ENCODE measurements around the gene WDR55. TPM values are rescaled to one million over a fixed set of nuclear protein-coding genes. Genes with fewer than 3 reads are reported as not detected.

The WDR55 gene
- total and polyA plus RNA-seq, 2 of the 13 experiments (the other 11 are each of a cell fraction or from before 2014, with no cell fraction given), result 17.7 to 18.2 TPM

DNA sequence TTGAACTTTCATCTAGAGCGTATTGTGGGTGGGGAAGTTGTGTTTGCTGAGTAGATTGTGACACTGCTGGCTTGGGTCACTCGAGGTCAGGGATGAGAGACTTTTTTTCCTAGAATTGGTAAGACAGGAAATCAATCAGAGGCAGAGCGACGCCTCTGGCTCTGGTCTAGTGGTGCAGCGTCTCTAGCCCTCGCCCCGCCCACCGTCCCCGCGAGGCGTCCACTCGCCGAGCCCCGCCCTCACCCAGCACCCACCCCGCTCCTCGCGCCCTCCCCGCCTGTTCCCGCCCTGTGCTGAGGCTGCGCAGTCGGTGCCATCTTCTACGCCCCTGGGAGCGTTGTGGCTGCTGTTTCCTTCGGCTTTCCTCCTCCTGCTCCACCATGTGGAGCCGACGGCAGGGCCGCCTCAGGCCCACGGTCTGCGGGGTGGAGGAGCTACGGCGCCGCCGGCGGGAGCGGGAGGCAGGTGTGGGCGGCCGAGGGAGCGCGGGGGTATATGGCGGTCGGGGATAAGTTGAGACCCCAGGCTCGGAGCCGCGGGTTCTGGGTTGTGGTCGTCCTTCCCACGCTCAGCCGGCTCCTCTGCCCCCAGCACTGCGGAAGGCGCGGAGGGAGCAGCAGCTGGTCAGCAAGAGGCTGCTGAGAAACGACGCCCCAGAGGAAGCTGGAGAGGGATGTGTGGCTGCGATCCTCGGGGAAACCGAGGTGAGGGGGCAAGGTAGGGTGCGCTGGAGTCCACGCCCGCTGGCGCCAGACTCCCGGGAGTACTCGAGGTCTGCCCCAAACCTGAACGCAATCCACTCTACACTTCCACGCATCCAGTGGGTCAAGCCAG lies 25.3 kb upstream of the WDR55 start, which contains the start of gene TMCO6 (continued):
- TF ChIP-seq ZFP37 (CRISPR knock-in tag; IDR thresholded peaks at IDR 0.05; ENCODE audit: borderline replicate concordance) (no peak; the same call in 1 of the 2 replicates), POGZ (CRISPR knock-in tag; IDR thresholded peaks at IDR 0.05) (peak; percentile 16; the same call in 1 of the 2 replicates), CREM (IDR thresholded peaks at IDR 0.05) (peak; percentile 70; the same call in 1 of the 2 replicates), CREM (CRISPR knock-in tag; IDR thresholded peaks at IDR 0.05) (no peak), ZSCAN31 (CRISPR knock-in tag; IDR thresholded peaks at IDR 0.05; ENCODE audit: low read depth) (peak; percentile 82; the same call in 1 of the 2 replicates), ZFY (CRISPR knock-in tag; IDR thresholded peaks at IDR 0.05) (peak; percentile 58; the same call in 1 of the 2 replicates), MED8 (CRISPR knock-in tag; IDR thresholded peaks at IDR 0.05; ENCODE audit: insufficient replicate concordance) (no peak), ZNF431 (CRISPR knock-in tag; IDR thresholded peaks at IDR 0.05; ENCODE audit: borderline replicate concordance, low read depth) (peak; percentile 75; the same call in 1 of the 2 replicates), ZNF883 (CRISPR knock-in tag; IDR thresholded peaks at IDR 0.05; ENCODE audit: not compliant biosample characterization) (peak; percentile 78), TCF7L2 (IDR thresholded peaks at IDR 0.05; ENCODE audit: low read depth, low read length) (no peak), ATF7 (IDR thresholded peaks at IDR 0.05) (no peak), ATF7 (CRISPR knock-in tag; IDR thresholded peaks at IDR 0.05) (0 out of 2 replicates have a peak, but pooled peaks have one; percentile 36), ZNF101 (CRISPR knock-in tag; IDR thresholded peaks at IDR 0.05; ENCODE audit: borderline replicate concordance, low read depth) (peak; percentile 88; the same call in 1 of the 2 replicates), GPN1 (CRISPR knock-in tag; IDR thresholded peaks at IDR 0.05; ENCODE audit: borderline replicate concordance) (peak; percentile 76; the same call in 1 of the 2 replicates), ZNF629 (CRISPR knock-in tag; conservative IDR thresholded peaks at IDR 0.05) (peak; percentile 2; the same call in 1 of the 2 replicates)
- TF ChIP-seq, protein P1, sequence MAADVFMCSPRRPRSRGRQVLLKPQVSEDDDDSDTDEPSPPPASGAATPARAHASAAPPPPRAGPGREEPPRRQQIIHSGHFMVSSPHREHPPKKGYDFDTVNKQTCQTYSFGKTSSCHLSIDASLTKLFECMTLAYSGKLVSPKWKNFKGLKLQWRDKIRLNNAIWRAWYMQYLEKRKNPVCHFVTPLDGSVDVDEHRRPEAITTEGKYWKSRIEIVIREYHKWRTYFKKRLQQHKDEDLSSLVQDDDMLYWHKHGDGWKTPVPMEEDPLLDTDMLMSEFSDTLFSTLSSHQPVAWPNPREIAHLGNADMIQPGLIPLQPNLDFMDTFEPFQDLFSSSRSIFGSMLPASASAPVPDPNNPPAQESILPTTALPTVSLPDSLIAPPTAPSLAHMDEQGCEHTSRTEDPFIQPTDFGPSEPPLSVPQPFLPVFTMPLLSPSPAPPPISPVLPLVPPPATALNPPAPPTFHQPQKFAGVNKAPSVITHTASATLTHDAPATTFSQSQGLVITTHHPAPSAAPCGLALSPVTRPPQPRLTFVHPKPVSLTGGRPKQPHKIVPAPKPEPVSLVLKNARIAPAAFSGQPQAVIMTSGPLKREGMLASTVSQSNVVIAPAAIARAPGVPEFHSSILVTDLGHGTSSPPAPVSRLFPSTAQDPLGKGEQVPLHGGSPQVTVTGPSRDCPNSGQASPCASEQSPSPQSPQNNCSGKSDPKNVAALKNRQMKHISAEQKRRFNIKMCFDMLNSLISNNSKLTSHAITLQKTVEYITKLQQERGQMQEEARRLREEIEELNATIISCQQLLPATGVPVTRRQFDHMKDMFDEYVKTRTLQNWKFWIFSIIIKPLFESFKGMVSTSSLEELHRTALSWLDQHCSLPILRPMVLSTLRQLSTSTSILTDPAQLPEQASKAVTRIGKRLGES (CRISPR knock-in tag; IDR thresholded peaks at IDR 0.05; ENCODE audit: borderline replicate concordance), result no peak; the same call in 1 of the 2 replicates
- TF ChIP-seq, protein P2, sequence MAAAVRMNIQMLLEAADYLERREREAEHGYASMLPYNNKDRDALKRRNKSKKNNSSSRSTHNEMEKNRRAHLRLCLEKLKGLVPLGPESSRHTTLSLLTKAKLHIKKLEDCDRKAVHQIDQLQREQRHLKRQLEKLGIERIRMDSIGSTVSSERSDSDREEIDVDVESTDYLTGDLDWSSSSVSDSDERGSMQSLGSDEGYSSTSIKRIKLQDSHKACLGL (CRISPR knock-in tag; IDR thresholded peaks at IDR 0.05), result peak; percentile 91
- TF ChIP-seq, protein P3, sequence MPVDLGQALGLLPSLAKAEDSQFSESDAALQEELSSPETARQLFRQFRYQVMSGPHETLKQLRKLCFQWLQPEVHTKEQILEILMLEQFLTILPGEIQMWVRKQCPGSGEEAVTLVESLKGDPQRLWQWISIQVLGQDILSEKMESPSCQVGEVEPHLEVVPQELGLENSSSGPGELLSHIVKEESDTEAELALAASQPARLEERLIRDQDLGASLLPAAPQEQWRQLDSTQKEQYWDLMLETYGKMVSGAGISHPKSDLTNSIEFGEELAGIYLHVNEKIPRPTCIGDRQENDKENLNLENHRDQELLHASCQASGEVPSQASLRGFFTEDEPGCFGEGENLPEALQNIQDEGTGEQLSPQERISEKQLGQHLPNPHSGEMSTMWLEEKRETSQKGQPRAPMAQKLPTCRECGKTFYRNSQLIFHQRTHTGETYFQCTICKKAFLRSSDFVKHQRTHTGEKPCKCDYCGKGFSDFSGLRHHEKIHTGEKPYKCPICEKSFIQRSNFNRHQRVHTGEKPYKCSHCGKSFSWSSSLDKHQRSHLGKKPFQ (CRISPR knock-in tag; IDR thresholded peaks at IDR 0.05; ENCODE audit: insufficient replicate concordance), result peak; percentile 82
- TF ChIP-seq, protein P4, sequence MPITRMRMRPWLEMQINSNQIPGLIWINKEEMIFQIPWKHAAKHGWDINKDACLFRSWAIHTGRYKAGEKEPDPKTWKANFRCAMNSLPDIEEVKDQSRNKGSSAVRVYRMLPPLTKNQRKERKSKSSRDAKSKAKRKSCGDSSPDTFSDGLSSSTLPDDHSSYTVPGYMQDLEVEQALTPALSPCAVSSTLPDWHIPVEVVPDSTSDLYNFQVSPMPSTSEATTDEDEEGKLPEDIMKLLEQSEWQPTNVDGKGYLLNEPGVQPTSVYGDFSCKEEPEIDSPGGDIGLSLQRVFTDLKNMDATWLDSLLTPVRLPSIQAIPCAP (CRISPR knock-in tag; IDR thresholded peaks at IDR 0.05; ENCODE audit: low read depth), result 0 out of 2 replicates have a peak, but pooled peaks have one; percentile 35
- TF ChIP-seq, protein P5, sequence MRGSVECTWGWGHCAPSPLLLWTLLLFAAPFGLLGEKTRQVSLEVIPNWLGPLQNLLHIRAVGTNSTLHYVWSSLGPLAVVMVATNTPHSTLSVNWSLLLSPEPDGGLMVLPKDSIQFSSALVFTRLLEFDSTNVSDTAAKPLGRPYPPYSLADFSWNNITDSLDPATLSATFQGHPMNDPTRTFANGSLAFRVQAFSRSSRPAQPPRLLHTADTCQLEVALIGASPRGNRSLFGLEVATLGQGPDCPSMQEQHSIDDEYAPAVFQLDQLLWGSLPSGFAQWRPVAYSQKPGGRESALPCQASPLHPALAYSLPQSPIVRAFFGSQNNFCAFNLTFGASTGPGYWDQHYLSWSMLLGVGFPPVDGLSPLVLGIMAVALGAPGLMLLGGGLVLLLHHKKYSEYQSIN (CRISPR knock-in tag; IDR thresholded peaks at IDR 0.05; ENCODE audit: borderline replicate concordance), result no peak

Measured in HepG2 (cell line).